HepG2 (cell line): ENCODE data around the gene CCNL1. TPM values are rescaled to one million over a fixed set of nuclear protein-coding genes. Genes with fewer than 3 reads are reported as not detected.
A peak's percentile ranks its signal among the peaks of the same experiment; 100 is the strongest.

ENCODE experiments used
- ARNT2 ChIP-seq: sonication (generic); formaldehyde crosslinking; IDR thresholded peaks from 2 replicates; pipeline ENCODE4 v1.8.0; 2022; ENCODE audit warnings: mild to moderate bottlenecking, low read depth, missing genetic modification reagents, moderate library complexity
- ATF7-NPFF ChIP-seq: sonication (generic); formaldehyde crosslinking; IDR thresholded peaks from 2 replicates; pipeline ENCODE4 v1.8.1; 2023; ENCODE audit warnings: mild to moderate bottlenecking, low read depth, missing genetic modification reagents, moderate library complexity
- CBX1 ChIP-seq: IDR thresholded peaks from one replicate; pipeline ENCODE4 v1.6.1; 2016; ENCODE audit warnings: antibody characterized with exemption, low read depth
- FOXO1 ChIP-seq: sonication (generic); formaldehyde crosslinking; IDR thresholded peaks from 2 replicates; pipeline ENCODE4 v1.4.0; 2020; ENCODE audit warnings: missing genetic modification reagents
- GABPB1 ChIP-seq: IDR thresholded peaks from 2 replicates; pipeline ENCODE4 v1.6.1; 2016; ENCODE audit warnings: mild to moderate bottlenecking, missing genetic modification reagents, moderate library complexity, missing compliant biosample characterization
- HES4 ChIP-seq: sonication (generic); formaldehyde crosslinking; IDR thresholded peaks from 2 replicates; pipeline ENCODE4 v1.9.0; 2021; ENCODE audit warnings: mild to moderate bottlenecking, missing genetic modification reagents, borderline replicate concordance
- MXD4 ChIP-seq: IDR thresholded peaks from 2 replicates; pipeline ENCODE4 v1.6.1; 2016; ENCODE audit warnings: mild to moderate bottlenecking, missing biosample characterization, missing genetic modification reagents
- PTBP1 ChIP-seq: fragments of 200-400 bp; formaldehyde crosslinking; IDR thresholded peaks from 2 replicates; pipeline ENCODE4 v1.6.1; 2018; ENCODE audit warnings: low read length, low read depth; ENCODE audit not compliant: poor library complexity, severe bottlenecking
- RBAK ChIP-seq: sonication (generic); formaldehyde crosslinking; IDR thresholded peaks from 2 replicates; pipeline ENCODE4 v1.5.1; 2020; ENCODE audit warnings: mild to moderate bottlenecking, missing genetic modification reagents
- RBFOX2 ChIP-seq: fragments of 200-400 bp; formaldehyde crosslinking; IDR thresholded peaks from 2 replicates; pipeline ENCODE4 v1.6.1; 2017; ENCODE audit warnings: low read depth, mild to moderate bottlenecking, low read length
- RXRB ChIP-seq: IDR thresholded peaks from 2 replicates; pipeline ENCODE4 v1.6.1; 2016; ENCODE audit warnings: borderline replicate concordance, missing genetic modification reagents, missing compliant biosample characterization
- SETDB1 ChIP-seq: sonication (generic); formaldehyde crosslinking; IDR thresholded peaks from 2 replicates; pipeline ENCODE4 v1.5.1; 2020; ENCODE audit warnings: missing genetic modification reagents, mild to moderate bottlenecking, borderline replicate concordance
- TGIF2 ChIP-seq: IDR thresholded peaks from 2 replicates; pipeline ENCODE4 v1.6.1; 2016; ENCODE audit warnings: control low read depth, missing compliant biosample characterization
- WIZ ChIP-seq: sonication (generic); formaldehyde crosslinking; IDR thresholded peaks from 2 replicates; pipeline ENCODE4 v1.5.1; 2020; ENCODE audit warnings: mild to moderate bottlenecking, missing genetic modification reagents
- ZBTB34 ChIP-seq: sonication (generic); formaldehyde crosslinking; IDR thresholded peaks from 2 replicates; pipeline ENCODE4 v1.8.0; 2022; ENCODE audit warnings: mild to moderate bottlenecking, missing genetic modification reagents
- ZMAT3 ChIP-seq: sonication (generic); formaldehyde crosslinking; conservative IDR thresholded peaks from 2 replicates; pipeline ENCODE4 v1.7.0; 2021; ENCODE audit warnings: missing genetic modification reagents
- ZNF205 ChIP-seq: IDR thresholded peaks from 2 replicates; pipeline ENCODE4 v1.6.1; 2018; ENCODE audit warnings: missing biosample characterization, missing genetic modification reagents
- ZNF225 ChIP-seq: sonication (generic); formaldehyde crosslinking; IDR thresholded peaks from 2 replicates; pipeline ENCODE4 v1.4.0; 2020; ENCODE audit warnings: mild to moderate bottlenecking, missing genetic modification reagents
- ZNF276 ChIP-seq: sonication (generic); formaldehyde crosslinking; IDR thresholded peaks from 2 replicates; pipeline ENCODE4 v1.4.0; 2020; ENCODE audit warnings: mild to moderate bottlenecking, low read depth, missing genetic modification reagents
- ZNF446 ChIP-seq: sonication (generic); formaldehyde crosslinking; IDR thresholded peaks from 2 replicates; pipeline ENCODE4 v1.5.0; 2020; ENCODE audit warnings: mild to moderate bottlenecking, missing genetic modification reagents
- ZNF83 ChIP-seq: sonication (generic); formaldehyde crosslinking; IDR thresholded peaks from 2 replicates; pipeline ENCODE4 v1.4.0; 2020; ENCODE audit warnings: missing genetic modification reagents, mild to moderate bottlenecking, borderline replicate concordance
- ZNF839 ChIP-seq: sonication (generic); formaldehyde crosslinking; IDR thresholded peaks from 2 replicates; pipeline ENCODE4 v1.4.0; 2020; ENCODE audit warnings: missing genetic modification reagents, mild to moderate bottlenecking, borderline replicate concordance
- polyA plus RNA-seq, 8 experiments: library from polyadenylated mRNA; depleted of rRNA in 3 of 8; stranded (reverse) in 7 of 8; unstranded in 1 of 8; fragments of >200 nt; fragmentation: Illumina TruSeq in 4 of 8; extraction: Trizol in 4 of 8; gene quantifications; 2 replicates each; pipeline versions ENCODE4 v1.2.1 to v1.2.3, GENCODE V29; 2011 to 2016; ENCODE audit warnings: low read depth in 4 of 8, missing spikeins in 1 of 8, mixed read lengths in 1 of 8; ENCODE audit not compliant: insufficient read depth in 1 of 8
- total RNA-seq, 5 experiments: library from RNA; depleted of rRNA; stranded (reverse); fragments of >200 nt; fragmentation: Illumina TruSeq; extraction: Trizol; gene quantifications; 2 replicates each; pipeline ENCODE4 v1.2.3, GENCODE V29; 2016; ENCODE audit warnings: low read depth in 1 of 5
- TF ChIP-seq, protein P1 (sequence below): sonication (generic); formaldehyde crosslinking; IDR thresholded peaks from 2 replicates; pipeline ENCODE4 v1.4.0; 2020; ENCODE audit warnings: mild to moderate bottlenecking, missing genetic modification reagents

Gene CCNL1
- total and polyA plus RNA-seq, 2 of the 13 experiments (the other 11 are each of a cell fraction or from before 2014, with no cell fraction given), result 151 to 303 TPM

- TF ChIP-seq HES4 (CRISPR knock-in tag) (no peak), GABPB1 (CRISPR knock-in tag) (no peak), RBFOX2 (peak; percentile 56; the same call in 1 of the 2 replicates), ARNT2 (no peak), RXRB (CRISPR knock-in tag) (no peak), ZNF205 (CRISPR knock-in tag) (no peak), SETDB1 (CRISPR knock-in tag) (no peak), ZNF276 (0 out of 2 replicates have a peak, but pooled peaks have one; percentile 14), RBAK (CRISPR knock-in tag) (no peak), CBX1 (no peak), ATF7-NPFF (no peak), ZMAT3 (CRISPR knock-in tag) (no peak), FOXO1 (no peak), ZNF839 (CRISPR knock-in tag) (no peak), WIZ (CRISPR knock-in tag) (no peak), ZNF446 (CRISPR knock-in tag) (no peak), ZNF225 (CRISPR knock-in tag) (peak; percentile 27; the same call in 1 of the 2 replicates), MXD4 (no peak), PTBP1 (no peak), ZBTB34 (CRISPR knock-in tag) (0 out of 2 replicates have a peak, but pooled peaks have one; percentile 59), ZNF83 (CRISPR knock-in tag) (no peak), TGIF2 (peak; percentile 13; the same call in 1 of the 2 replicates)
- TF ChIP-seq, protein P1, sequence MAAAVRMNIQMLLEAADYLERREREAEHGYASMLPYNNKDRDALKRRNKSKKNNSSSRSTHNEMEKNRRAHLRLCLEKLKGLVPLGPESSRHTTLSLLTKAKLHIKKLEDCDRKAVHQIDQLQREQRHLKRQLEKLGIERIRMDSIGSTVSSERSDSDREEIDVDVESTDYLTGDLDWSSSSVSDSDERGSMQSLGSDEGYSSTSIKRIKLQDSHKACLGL (CRISPR knock-in tag), result 0 out of 2 replicates have a peak, but pooled peaks have one; percentile 14
- TF ChIP-seq, all 625 proteins: peak for 80
These were observed 30.0 kb downstream of the CCNL1 start (continued) for GRCh38 chr3:157129803-157130466.
